Activated naive CD8-positive, alpha-beta T cell treated with anti-CD3 and anti-CD28 coated beads, Interleukin-2, amount 50 U/mL, for 24 hours (primary cell): Measurements from ENCODE around the gene PBXIP1.

Experiments
- ATAC-seq: fragments of 150-1000 bp; cut with Tn5 transposase; one replicate; pipeline ENCODE4 v1.10.0; 2021
- DNase-seq: peaks from one replicate; pipeline ENCODE4 v3.0.0; 2021
- H3K27ac Mint-ChIP-seq: one replicate; pipeline ENCODE4 v1.8.0; 2021; ENCODE audit warnings: mild to moderate bottlenecking, mixed read lengths
- H3K27me3 Mint-ChIP-seq: one replicate; pipeline ENCODE4 v1.8.0; 2021; ENCODE audit warnings: mixed read lengths
- H3K36me3 Mint-ChIP-seq: one replicate; pipeline ENCODE4 v1.8.0; 2021; ENCODE audit warnings: low read depth, mixed read lengths
- H3K4me1 Mint-ChIP-seq: one replicate; pipeline ENCODE4 v1.8.0; 2021; ENCODE audit warnings: mixed read lengths
- H3K4me3 Mint-ChIP-seq: one replicate; pipeline ENCODE4 v1.8.0; 2021; ENCODE audit warnings: mild to moderate bottlenecking, moderate library complexity, mixed read lengths
- H3K9me3 Mint-ChIP-seq: one replicate; pipeline ENCODE4 v1.8.0; 2021; ENCODE audit warnings: mixed read lengths

The PBXIP1 gene

DNA sequence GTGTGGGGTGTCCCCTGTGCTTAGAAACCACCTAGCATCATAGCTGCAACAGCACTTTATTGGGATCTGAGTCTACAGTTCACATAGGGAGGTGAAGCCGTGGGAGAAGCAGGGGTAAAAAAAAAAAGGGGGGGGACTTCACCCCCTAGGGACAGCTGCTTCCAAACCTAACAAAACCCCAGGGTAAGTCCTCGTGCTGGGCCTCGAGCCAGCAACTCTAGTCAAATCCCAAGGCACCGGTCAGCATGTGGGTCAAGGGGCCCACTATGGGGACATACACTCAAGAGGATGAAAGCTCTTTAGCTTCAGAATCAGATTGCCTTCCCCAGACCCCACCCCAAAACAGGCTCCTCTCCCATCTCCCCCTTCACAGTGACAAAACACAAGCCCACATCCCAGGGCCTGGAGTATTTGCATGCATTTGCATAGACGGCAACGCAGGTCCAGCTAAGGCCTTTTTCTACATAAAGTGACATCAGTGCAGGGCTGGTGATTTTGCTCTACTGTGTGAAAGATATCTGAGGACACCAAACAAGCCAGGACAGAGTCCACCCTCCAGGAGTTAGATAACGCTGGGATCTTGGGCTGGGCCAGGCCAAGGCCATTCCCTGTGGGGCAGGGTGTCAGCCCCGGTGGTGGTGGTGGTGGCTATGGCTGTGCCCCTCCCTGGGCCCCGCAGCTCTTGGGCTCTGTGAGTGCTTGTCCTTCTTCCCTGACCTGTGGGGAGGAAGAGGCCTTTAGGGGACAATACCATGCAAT lies 11.3 kb downstream of the PBXIP1 start:
- ATAC-seq, result no peak
- Mint-ChIP-seq H3K27me3 (no peaks in the 10 kb centered on the region), H3K36me3 (no peaks in the 10 kb centered on the region), H3K9me3 (no peaks in the 10 kb centered on the region), H3K4me3 (no peak overlapping the region), H3K4me1 (peaks cover 50% of the 10 kb centered on the region), H3K27ac (no peak overlapping the region)
- DNase-seq, result no peak

GRCh38 chr1:154943649-154944400 lies 12.1 kb downstream of the PBXIP1 start:
- DNase-seq, result peak; percentile 64
- H3K9me3 Mint-ChIP-seq, result no peaks in the 10 kb centered on the region
- H3K4me3 Mint-ChIP-seq, result no peak overlapping the region
- no peak for ATAC-seq
- peak overlapping the region; percentile 21 for H3K27ac Mint-ChIP-seq
- H3K27me3 Mint-ChIP-seq, result no peaks in the 10 kb centered on the region
- no peaks in the 10 kb centered on the region for H3K36me3 Mint-ChIP-seq
- H3K4me1 Mint-ChIP-seq, result peaks cover 53% of the 10 kb centered on the region

DNA sequence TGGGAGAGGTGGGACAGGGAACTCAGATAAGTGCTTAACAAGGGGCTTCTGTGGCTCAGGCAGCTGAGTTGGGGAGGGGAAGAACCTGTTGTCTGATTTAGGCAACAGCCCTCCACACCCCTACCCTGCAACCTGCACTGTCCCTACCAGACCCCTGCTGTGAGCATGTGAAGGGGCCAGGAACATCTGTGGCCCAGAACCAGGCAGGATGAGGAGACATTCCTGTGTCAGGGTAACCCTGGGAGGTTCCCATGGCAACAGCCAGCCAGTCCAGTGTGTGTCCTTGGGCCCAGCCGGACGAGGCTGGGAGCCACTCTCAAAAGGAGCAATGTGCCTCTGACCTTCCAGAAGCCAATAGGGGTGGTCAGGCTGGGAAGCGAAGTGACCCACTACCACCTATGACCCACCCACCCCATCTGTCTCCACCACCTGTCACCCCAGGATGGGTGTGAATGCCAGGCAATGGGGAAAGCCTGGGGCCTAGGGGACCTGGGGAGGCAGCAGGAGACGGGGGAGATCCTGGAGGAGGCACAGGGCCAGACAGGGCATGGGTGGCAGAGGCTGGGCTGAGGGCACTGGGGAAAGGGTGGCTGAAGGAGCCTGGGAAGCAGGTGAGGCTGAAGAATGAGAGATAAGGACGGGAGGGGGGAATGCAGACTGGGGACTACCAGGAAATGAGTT lies 14.4 kb downstream of the PBXIP1 start:
- peaks cover 72% of the 10 kb centered on the region for H3K4me1 Mint-ChIP-seq
- peak overlapping the region; percentile 87 for H3K27ac Mint-ChIP-seq
- DNase-seq, result no peak
- ATAC-seq, result no peak
- H3K27me3 Mint-ChIP-seq, result no peaks in the 10 kb centered on the region
- H3K36me3 Mint-ChIP-seq, result peaks cover under 1% of the 10 kb centered on the region
- H3K9me3 Mint-ChIP-seq, result no peaks in the 10 kb centered on the region
- peak overlapping the region; percentile 3 for H3K4me3 Mint-ChIP-seq

DNA sequence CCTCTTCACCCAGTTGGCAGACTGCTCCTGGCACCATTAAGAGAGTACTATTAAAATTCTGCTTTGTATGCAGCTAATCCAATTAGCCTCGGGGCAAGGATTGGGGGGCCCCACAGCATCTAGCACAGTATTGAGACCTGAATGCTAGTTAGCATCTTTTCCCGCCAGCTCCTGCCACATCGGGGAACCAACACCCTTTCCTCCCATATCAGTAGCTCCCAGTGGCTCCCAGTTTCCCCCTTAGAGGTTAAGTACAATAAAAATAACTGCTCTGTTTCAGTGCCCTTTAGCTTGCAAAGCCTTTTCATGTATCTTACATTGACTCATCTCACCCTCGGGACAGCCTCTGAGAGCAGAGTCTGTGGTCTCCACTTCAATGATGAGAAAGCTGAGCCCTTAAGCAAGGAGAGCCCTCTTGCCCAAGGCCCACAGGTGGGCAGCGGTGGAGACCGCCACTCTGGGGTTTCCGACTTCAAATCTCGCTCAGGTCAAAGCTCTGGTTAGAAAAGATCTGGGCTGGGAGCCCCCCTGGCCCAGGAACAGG lies 15.2 kb downstream of the PBXIP1 start:
- Mint-ChIP-seq H3K36me3 (peaks cover 2% of the 10 kb centered on the region), H3K27ac (peak overlapping the region; percentile 63), H3K4me3 (peak overlapping the region; percentile 3), H3K4me1 (peaks cover 79% of the 10 kb centered on the region), H3K9me3 (no peaks in the 10 kb centered on the region), H3K27me3 (no peaks in the 10 kb centered on the region)
- DNase-seq (no peak), ATAC-seq (peak; percentile 45)

DNA sequence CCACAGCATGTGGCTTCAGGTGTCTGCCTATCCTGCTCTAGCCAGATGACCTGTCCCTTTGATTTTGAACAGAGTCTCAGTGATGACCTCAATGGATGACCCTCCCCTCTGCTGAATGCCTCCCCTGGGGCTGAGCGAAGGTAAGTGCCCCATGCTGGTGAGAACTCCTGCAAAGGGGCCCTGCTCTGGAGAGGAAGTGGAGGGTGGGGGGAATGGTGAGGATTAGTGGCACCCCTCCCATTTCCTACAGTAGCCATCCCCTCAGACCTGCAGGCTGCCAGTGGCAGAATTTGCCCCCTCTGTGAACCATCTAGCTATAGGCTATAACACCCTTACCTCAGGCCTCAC lies 15.7 kb downstream of the PBXIP1 start:
- peaks cover 2% of the 10 kb centered on the region for H3K36me3 Mint-ChIP-seq
- no peak overlapping the region for H3K27ac Mint-ChIP-seq
- DNase-seq, result no peak
- H3K9me3 Mint-ChIP-seq, result no peaks in the 10 kb centered on the region
- H3K4me1 Mint-ChIP-seq, result peaks cover 84% of the 10 kb centered on the region
- no peak overlapping the region for H3K4me3 Mint-ChIP-seq
- H3K27me3 Mint-ChIP-seq, result no peaks in the 10 kb centered on the region
- no peak for ATAC-seq

DNA sequence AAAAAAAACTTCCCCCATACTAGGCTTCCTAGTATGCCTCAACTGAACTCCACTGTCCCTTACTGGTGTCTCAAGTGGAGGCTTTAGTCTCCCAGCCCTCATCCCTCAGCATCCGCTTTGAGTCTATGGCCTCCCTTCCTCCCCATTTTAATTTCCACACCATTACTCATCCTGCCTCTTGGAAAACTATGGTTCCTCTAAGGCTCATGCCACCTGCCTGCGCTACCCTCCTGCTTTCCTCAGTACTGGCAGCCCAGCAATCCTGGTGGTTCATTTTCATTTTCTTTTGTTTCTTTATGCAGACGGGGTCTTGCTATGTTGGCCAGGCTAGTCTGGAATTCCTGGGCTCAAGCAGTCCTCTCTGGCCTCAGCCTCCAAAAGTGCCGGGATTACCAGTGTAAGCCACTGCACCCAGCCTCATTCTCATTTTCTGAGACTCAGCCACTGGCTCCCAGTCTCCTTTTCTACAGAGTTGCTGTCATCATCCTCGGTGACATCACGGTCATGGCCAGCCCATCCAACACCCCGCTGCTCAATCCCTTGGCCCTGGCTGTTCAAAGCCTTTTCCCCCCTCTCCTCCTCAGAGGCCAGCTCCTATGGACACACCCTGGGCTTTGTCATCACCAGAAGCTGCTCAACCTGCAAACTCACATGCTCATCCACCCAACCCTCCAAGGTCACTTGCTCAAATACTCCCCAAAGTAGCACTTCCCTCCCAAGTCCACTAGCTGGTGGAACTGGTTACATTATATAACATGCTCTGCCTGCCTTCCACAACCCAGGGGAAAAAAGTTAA lies 17.1 kb downstream of the PBXIP1 start:
- Mint-ChIP-seq H3K27ac (peak overlapping the region; percentile 32), H3K27me3 (no peaks in the 10 kb centered on the region), H3K4me3 (peak overlapping the region; percentile 44), H3K36me3 (peaks cover 3% of the 10 kb centered on the region), H3K9me3 (no peaks in the 10 kb centered on the region), H3K4me1 (peaks cover 88% of the 10 kb centered on the region)
- no peak for DNase-seq
- no peak for ATAC-seq

- DNase-seq (no peak), ATAC-seq (no peak)
- Mint-ChIP-seq H3K27ac (peak overlapping the region; percentile 100), H3K27me3 (no peaks in the 10 kb centered on the region), H3K9me3 (no peaks in the 10 kb centered on the region), H3K36me3 (peaks cover 3% of the 10 kb centered on the region), H3K4me3 (peak overlapping the region; percentile 97), H3K4me1 (peaks cover 80% of the 10 kb centered on the region)
Measured at GRCh38 chr1:154937988-154938386, 17.9 kb downstream of the PBXIP1 start.

GRCh38 chr1:154937085-154937987 lies 18.6 kb downstream of the PBXIP1 start:
- DNase-seq (peak; percentile 90), ATAC-seq (peak; percentile 79)
- Mint-ChIP-seq H3K36me3 (peaks cover 3% of the 10 kb centered on the region), H3K27me3 (no peaks in the 10 kb centered on the region), H3K4me3 (peak overlapping the region; percentile 97), H3K9me3 (no peaks in the 10 kb centered on the region), H3K27ac (peak overlapping the region; percentile 100), H3K4me1 (peaks cover 73% of the 10 kb centered on the region)

GRCh38 chr1:154936555-154937084 lies 19.3 kb downstream of the PBXIP1 start, which contains the start of gene PMVK:
Gene PMVK, minus strand, starts transcription at chr1:154936719. Its CDS starts 34 bp downstream, at chr1:154936685.
- peak within 1 kb of the TSS; percentile 100 for H3K27ac Mint-ChIP-seq
- no peaks in the 10 kb centered on the region for H3K27me3 Mint-ChIP-seq
- DNase-seq, result peak; percentile 95
- peak; percentile 82 for ATAC-seq
- peaks cover 66% of the 10 kb centered on the region for H3K4me1 Mint-ChIP-seq
- H3K36me3 Mint-ChIP-seq, result peaks cover 3% of the 10 kb centered on the region
- H3K9me3 Mint-ChIP-seq, result no peaks in the 10 kb centered on the region
- peak within 1 kb of the TSS; percentile 97 for H3K4me3 Mint-ChIP-seq

DNA sequence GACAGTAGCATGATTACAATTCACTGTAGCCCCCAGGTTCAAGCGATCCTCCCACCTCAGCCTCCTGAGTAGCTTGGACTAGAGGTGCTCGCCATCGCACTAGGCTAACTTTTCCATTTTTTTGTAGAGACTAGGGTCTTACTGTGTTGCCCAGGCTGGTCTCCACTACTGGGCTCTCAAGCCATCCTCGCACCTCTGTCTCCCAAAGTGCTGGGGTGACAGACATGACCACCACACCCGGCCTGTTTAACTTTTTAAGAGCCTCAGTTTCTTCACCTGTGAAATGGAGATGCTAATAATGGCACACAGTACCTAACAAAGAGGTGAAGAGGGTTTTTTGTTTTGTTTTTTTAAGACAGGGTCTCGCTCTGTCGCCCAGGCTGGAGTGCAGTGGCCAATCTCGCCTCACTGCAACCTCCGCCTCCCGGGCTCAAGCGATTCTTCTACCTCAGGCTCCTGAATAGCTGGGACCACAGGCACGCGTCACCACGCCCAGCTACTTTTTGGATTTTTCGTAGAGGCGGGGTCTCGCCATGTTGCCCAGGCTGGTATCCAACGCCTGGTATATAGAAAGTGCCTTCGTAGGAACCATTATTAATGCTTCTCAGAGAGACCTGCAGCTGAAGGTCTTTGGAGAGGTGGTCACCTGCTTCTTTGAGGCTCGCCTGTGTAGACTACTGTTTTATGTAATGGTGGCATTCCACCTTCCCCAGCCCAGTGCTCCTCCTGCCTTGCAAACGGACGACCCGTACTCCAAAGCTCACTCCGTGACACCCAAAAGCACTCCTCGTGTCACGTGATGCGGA lies 19.9 kb downstream of the PBXIP1 start:
- H3K4me3 Mint-ChIP-seq, result peak overlapping the region; percentile 97
- peaks cover 3% of the 10 kb centered on the region for H3K36me3 Mint-ChIP-seq
- H3K27me3 Mint-ChIP-seq, result no peaks in the 10 kb centered on the region
- H3K27ac Mint-ChIP-seq, result peak overlapping the region; percentile 100
- no peak for DNase-seq
- H3K9me3 Mint-ChIP-seq, result no peaks in the 10 kb centered on the region
- ATAC-seq, result no peak
- H3K4me1 Mint-ChIP-seq, result peaks cover 59% of the 10 kb centered on the region

DNA sequence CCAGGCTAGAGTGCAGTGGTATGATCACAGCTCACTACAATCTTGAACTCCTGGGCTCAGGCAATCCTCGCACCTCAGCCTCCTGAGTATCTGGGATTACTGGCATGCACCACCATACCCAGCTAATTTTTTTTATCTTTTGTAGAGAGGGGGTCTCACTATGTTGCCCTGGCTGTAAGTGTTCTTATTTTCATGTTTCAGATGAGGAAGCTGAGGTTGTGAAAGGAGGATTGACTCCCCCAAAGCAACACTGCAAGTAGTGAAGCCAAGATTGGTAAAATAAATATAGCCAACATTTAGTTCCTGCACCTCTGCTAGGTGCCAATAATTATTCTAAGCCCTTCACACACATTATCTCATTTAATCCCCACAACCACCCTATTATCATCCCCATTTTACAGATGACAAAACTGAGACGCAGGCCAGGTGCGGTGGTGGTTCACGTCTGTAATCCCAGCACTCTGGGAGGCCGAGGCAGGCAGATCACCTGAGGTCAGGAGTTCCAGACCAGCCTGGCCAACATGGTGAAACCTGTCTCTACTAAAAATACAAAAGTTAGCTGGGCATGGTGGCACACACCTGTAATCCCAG lies 21.4 kb downstream of the PBXIP1 start:
- Mint-ChIP-seq H3K27me3 (no peaks in the 10 kb centered on the region), H3K27ac (no peak overlapping the region), H3K9me3 (no peaks in the 10 kb centered on the region), H3K4me1 (peaks cover 48% of the 10 kb centered on the region), H3K4me3 (no peak overlapping the region), H3K36me3 (peaks cover 5% of the 10 kb centered on the region)
- DNase-seq, result no peak
- ATAC-seq, result no peak

DNA sequence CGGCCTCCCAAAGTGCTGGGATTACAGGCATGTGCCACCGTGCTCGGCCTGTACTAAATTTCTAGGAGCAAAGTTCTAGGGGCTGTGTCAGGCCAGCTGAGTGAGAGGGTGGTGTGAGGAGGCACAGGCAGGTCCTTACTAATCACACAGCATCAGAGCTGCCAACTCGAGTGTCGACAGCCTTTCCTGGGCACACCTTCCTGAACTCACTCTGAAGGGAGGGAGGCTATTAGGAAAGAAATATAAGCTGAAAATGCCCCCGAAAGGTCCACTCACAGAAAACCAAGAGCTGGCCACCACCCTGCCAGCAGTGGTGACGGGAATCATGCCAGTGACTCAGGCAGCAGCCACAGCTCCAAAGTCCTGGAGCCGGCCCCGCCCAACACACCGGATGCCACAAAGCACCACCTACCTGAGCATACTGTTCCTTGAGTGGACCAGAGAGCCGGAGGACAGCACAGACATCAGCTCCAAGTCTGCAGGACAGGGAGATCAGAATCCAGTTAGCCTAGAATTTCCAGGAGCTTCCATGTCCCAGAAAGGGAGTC lies 23.9 kb downstream of the PBXIP1 start:
- Mint-ChIP-seq H3K9me3 (no peaks in the 10 kb centered on the region), H3K27me3 (no peaks in the 10 kb centered on the region), H3K4me1 (peaks cover 26% of the 10 kb centered on the region), H3K36me3 (peaks cover 12% of the 10 kb centered on the region), H3K27ac (no peak overlapping the region), H3K4me3 (no peak overlapping the region)
- ATAC-seq (no peak), DNase-seq (no peak)
